PFSK-1 (cell line): ENCODE measurements around the gene ARHGAP21.

ENCODE experiments used
- POLR2AphosphoS5 ChIP-seq: IDR thresholded peaks from 2 replicates; pipeline ENCODE4 v1.6.1; 2012; ENCODE audit warnings: low read depth, mild to moderate bottlenecking, control low read depth, low read length, moderate library complexity
- SIN3A ChIP-seq: IDR thresholded peaks from 2 replicates; pipeline ENCODE4 v1.6.1; 2012; ENCODE audit warnings: mild to moderate bottlenecking, low read length, moderate library complexity, borderline replicate concordance; ENCODE audit not compliant: insufficient read depth
- TAF1 ChIP-seq: IDR thresholded peaks from 2 replicates; pipeline ENCODE4 v1.6.1; 2012; ENCODE audit warnings: low read length, control low read depth, borderline replicate concordance; ENCODE audit not compliant: insufficient read depth
- TF ChIP-seq, protein P1 (sequence below), 2 experiments: IDR thresholded peaks; 2 replicates each; pipeline versions ENCODE4 v1.6.1 to v1.8.0; 2011 to 2012; ENCODE audit warnings: low read depth in 2 of 2, low read length in 2 of 2, control low read depth in 1 of 2, inconsistent platforms in 1 of 2, mild to moderate bottlenecking in 1 of 2, moderate library complexity in 1 of 2; ENCODE audit not compliant: insufficient read depth in 1 of 2

DNA sequence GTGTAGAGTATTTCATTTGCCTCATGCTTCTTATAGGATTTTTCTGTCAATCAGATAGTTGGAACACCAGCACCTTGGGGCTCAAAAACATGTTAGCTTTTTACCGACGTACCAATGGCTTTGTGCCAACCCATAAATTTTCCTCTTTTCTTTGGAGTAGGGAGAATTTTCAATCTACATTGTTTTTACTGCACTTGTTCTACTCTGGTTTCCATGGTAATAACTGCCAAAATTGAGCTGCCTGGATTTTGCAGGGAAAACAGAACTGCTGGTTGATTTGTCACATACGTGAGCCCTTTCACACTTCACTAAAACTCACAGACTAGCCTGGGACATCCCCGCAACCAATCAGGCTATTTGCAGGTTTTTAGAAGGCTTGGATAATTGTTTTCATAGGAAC is 189.7 kb downstream of the ARHGAP21 start:
- no peak for TF ChIP-seq TAF1
- TF ChIP-seq, protein P1, sequence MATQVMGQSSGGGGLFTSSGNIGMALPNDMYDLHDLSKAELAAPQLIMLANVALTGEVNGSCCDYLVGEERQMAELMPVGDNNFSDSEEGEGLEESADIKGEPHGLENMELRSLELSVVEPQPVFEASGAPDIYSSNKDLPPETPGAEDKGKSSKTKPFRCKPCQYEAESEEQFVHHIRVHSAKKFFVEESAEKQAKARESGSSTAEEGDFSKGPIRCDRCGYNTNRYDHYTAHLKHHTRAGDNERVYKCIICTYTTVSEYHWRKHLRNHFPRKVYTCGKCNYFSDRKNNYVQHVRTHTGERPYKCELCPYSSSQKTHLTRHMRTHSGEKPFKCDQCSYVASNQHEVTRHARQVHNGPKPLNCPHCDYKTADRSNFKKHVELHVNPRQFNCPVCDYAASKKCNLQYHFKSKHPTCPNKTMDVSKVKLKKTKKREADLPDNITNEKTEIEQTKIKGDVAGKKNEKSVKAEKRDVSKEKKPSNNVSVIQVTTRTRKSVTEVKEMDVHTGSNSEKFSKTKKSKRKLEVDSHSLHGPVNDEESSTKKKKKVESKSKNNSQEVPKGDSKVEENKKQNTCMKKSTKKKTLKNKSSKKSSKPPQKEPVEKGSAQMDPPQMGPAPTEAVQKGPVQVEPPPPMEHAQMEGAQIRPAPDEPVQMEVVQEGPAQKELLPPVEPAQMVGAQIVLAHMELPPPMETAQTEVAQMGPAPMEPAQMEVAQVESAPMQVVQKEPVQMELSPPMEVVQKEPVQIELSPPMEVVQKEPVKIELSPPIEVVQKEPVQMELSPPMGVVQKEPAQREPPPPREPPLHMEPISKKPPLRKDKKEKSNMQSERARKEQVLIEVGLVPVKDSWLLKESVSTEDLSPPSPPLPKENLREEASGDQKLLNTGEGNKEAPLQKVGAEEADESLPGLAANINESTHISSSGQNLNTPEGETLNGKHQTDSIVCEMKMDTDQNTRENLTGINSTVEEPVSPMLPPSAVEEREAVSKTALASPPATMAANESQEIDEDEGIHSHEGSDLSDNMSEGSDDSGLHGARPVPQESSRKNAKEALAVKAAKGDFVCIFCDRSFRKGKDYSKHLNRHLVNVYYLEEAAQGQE (IDR thresholded peaks at IDR 0.05; ENCODE audit: insufficient read depth in 1 of 2, low read depth in 2 of 2, low read length in 2 of 2): no peak
- TF ChIP-seq POLR2AphosphoS5: no peak
- TF ChIP-seq SIN3A: no peak
